Loucy (cell line): ENCODE data around the gene LRRTM3.

Experiments
- EZH2phosphoT487 ChIP-seq: fragments of 200-600 bp; IDR thresholded peaks from 2 replicates; pipeline ENCODE4 v1.6.1; 2018; ENCODE audit warnings: antibody characterized with exemption, mild to moderate bottlenecking, moderate library complexity, borderline replicate concordance
- TF ChIP-seq, protein P1 (sequence below): fragments of 200-600 bp; sonication (generic); conservative IDR thresholded peaks from 2 replicates; pipeline ENCODE4 v1.5.1; 2014; ENCODE audit warnings: mild to moderate bottlenecking, antibody characterized with exemption, low read length

DNA sequence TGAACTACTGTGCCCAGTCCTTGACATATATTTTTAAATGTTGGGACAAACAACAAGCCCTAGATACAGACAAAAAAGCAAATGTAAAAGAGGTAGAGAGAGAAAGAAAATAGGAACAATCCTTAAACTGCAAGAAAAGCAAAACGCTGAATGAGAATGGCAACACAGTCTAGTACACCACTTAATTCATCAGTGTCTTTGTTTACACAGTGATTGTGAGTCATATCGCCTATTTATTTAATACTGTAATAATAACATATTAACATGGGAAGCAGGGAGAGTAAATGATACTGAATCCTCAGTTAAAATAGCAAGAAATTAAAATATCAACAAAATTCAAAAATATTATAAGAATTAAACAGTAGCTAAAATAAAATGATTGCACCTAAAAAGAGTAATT is 9.8 kb upstream of the LRRTM3 start:
- TF ChIP-seq, protein P1, sequence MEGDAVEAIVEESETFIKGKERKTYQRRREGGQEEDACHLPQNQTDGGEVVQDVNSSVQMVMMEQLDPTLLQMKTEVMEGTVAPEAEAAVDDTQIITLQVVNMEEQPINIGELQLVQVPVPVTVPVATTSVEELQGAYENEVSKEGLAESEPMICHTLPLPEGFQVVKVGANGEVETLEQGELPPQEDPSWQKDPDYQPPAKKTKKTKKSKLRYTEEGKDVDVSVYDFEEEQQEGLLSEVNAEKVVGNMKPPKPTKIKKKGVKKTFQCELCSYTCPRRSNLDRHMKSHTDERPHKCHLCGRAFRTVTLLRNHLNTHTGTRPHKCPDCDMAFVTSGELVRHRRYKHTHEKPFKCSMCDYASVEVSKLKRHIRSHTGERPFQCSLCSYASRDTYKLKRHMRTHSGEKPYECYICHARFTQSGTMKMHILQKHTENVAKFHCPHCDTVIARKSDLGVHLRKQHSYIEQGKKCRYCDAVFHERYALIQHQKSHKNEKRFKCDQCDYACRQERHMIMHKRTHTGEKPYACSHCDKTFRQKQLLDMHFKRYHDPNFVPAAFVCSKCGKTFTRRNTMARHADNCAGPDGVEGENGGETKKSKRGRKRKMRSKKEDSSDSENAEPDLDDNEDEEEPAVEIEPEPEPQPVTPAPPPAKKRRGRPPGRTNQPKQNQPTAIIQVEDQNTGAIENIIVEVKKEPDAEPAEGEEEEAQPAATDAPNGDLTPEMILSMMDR, result no peak
- no peak for TF ChIP-seq EZH2phosphoT487
